ENCODE data around the gene EPAS1. TPM values are rescaled to one million over a fixed set of nuclear protein-coding genes. Genes with fewer than 3 reads are reported as not detected.
A peak's percentile ranks its signal among the peaks of the same experiment; 100 is the strongest.

Gene EPAS1
- total and polyA plus RNA-seq, 8 donors: 35.1 to 217 (median 117) TPM

DNA sequence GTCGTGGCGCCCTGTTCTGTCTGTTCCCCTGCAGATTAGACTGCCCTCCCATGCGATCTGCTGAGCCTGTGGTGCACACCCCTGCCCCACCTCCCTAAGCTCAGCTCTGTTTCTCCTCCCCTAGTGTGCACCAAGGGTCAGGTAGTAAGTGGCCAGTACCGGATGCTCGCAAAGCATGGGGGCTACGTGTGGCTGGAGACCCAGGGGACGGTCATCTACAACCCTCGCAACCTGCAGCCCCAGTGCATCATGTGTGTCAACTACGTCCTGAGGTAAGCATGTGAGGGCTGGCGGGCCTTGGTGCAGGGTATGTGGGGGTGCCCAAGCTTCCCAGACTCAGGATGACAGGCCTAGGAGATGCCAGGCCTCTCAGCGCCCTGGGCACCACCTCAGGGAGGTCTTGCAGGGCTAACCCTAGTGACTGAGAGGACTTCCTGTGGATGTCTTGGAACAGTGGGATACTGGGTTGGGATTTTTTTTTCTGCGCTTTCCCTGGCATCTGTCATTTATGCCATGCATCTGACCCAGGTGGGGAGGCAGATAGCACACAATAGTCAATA, 78.4 kb downstream of the EPAS1 start:
- H3K4me3 ChIP-seq: no peak overlapping the region
- TF ChIP-seq, protein P1, sequence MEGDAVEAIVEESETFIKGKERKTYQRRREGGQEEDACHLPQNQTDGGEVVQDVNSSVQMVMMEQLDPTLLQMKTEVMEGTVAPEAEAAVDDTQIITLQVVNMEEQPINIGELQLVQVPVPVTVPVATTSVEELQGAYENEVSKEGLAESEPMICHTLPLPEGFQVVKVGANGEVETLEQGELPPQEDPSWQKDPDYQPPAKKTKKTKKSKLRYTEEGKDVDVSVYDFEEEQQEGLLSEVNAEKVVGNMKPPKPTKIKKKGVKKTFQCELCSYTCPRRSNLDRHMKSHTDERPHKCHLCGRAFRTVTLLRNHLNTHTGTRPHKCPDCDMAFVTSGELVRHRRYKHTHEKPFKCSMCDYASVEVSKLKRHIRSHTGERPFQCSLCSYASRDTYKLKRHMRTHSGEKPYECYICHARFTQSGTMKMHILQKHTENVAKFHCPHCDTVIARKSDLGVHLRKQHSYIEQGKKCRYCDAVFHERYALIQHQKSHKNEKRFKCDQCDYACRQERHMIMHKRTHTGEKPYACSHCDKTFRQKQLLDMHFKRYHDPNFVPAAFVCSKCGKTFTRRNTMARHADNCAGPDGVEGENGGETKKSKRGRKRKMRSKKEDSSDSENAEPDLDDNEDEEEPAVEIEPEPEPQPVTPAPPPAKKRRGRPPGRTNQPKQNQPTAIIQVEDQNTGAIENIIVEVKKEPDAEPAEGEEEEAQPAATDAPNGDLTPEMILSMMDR (IDR thresholded peaks at IDR 0.05): no peak
- no peak for TF ChIP-seq POLR2A (IDR thresholded peaks at IDR 0.05)
- TF ChIP-seq EP300 (IDR thresholded peaks at IDR 0.05): no peak
- TF ChIP-seq POLR2AphosphoS5 (IDR thresholded peaks at IDR 0.05): no peak
- 90 to 96% (median 93%) methylated on average over 9 to 12 of the region's 12 CpGs for WGBS, 5 donors
- no peak for DNase-seq
- peaks cover 4 to 34% (median 21%) of the 10 kb centered on the region in 4 donors for H3K4me1 ChIP-seq
- H3K27ac ChIP-seq: no peak overlapping the region
- H3K36me3 ChIP-seq: peaks cover 61 to 100% (median 90%) of the 10 kb centered on the region in 4 donors
- no peaks in the 10 kb centered on the region for H3K27me3 ChIP-seq
- no peaks in the 10 kb centered on the region for H3K9me3 ChIP-seq
- intact Hi-C loops (cut with DNase I; ENCODE audit: low total_unique reads): no loop called here

DNA sequence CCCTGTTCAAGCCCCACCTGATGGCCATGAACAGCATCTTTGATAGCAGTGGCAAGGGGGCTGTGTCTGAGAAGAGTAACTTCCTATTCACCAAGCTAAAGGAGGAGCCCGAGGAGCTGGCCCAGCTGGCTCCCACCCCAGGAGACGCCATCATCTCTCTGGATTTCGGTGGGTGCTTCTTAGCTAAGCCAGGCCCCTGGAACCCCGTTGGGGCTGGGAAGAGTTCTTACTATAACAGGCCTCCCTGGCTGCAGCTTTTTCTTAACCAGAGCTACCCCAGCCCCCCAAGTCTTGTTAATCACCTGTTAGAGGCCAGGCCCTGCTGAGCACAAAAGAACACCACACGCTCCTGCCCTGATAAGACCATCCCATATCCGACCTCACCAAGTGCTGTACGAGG, 79.4 kb downstream of the EPAS1 start:
- TF ChIP-seq POLR2AphosphoS5 (IDR thresholded peaks at IDR 0.05) (no peak), POLR2A (IDR thresholded peaks at IDR 0.05) (no peak), EP300 (IDR thresholded peaks at IDR 0.05) (no peak)
- TF ChIP-seq, protein P1 (IDR thresholded peaks at IDR 0.05): no peak
- WGBS, 5 donors: 70 to 81% (median 80%) methylated on average over 6 to 7 of the region's 7 CpGs
- intact Hi-C loops (cut with DNase I; ENCODE audit: low total_unique reads): no loop called here
- peaks cover 65 to 100% (median 90%) of the 10 kb centered on the region in 4 donors for H3K36me3 ChIP-seq
- no peak for DNase-seq
- no peaks in the 10 kb centered on the region for H3K9me3 ChIP-seq
- H3K4me1 ChIP-seq: peaks cover 4 to 36% (median 21%) of the 10 kb centered on the region in 4 donors
- no peak overlapping the region for H3K4me3 ChIP-seq
- H3K27ac ChIP-seq: peak overlapping the region in 2 of 5 donors; percentile 29 to 71
- no peaks in the 10 kb centered on the region for H3K27me3 ChIP-seq

DNA sequence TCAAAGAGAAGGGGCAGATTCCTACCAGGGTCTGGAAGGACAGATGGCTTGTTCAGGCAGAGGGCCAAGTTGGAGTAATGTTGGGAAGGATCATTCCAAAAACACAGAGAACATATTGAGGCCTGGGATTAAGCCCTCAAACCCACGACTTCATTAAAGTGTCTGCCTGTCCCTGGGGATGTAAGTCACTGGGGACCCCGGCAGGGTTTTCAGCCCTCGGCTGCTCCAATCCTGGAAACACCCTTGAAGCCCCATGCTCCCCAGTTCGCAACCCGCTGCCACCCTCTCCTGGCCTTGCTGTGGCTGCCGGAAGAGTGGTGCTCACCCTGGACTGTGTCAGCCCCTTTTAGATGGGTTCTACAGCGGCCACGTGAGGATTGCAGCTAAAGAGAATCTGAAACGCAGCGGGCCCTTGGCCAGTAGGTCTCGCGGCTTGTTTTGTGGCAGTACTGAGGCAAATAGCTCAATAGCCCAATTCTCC, 79.9 kb downstream of the EPAS1 start:
- H3K9me3 ChIP-seq: no peaks in the 10 kb centered on the region
- peak in 1 of 2 donors; percentile 47 for DNase-seq
- peak overlapping the region in 3 of 5 donors; percentile 12 to 71 (median 29) for H3K27ac ChIP-seq
- intact Hi-C loops (cut with DNase I; ENCODE audit: low total_unique reads): no loop called here
- 72 to 86% (median 80%) methylated on average over 12 of the region's 12 CpGs for WGBS, 5 donors
- no peaks in the 10 kb centered on the region for H3K27me3 ChIP-seq
- H3K4me3 ChIP-seq: no peak overlapping the region
- H3K4me1 ChIP-seq: peaks cover 4 to 36% (median 21%) of the 10 kb centered on the region in 4 donors
- peaks cover 65 to 100% (median 90%) of the 10 kb centered on the region in 4 donors for H3K36me3 ChIP-seq
- TF ChIP-seq POLR2A (IDR thresholded peaks at IDR 0.05) (no peak), POLR2AphosphoS5 (IDR thresholded peaks at IDR 0.05) (peak in 1 of 3 donors; percentile 25), EP300 (IDR thresholded peaks at IDR 0.05) (no peak)
- TF ChIP-seq, protein P1 (IDR thresholded peaks at IDR 0.05): no peak

DNA sequence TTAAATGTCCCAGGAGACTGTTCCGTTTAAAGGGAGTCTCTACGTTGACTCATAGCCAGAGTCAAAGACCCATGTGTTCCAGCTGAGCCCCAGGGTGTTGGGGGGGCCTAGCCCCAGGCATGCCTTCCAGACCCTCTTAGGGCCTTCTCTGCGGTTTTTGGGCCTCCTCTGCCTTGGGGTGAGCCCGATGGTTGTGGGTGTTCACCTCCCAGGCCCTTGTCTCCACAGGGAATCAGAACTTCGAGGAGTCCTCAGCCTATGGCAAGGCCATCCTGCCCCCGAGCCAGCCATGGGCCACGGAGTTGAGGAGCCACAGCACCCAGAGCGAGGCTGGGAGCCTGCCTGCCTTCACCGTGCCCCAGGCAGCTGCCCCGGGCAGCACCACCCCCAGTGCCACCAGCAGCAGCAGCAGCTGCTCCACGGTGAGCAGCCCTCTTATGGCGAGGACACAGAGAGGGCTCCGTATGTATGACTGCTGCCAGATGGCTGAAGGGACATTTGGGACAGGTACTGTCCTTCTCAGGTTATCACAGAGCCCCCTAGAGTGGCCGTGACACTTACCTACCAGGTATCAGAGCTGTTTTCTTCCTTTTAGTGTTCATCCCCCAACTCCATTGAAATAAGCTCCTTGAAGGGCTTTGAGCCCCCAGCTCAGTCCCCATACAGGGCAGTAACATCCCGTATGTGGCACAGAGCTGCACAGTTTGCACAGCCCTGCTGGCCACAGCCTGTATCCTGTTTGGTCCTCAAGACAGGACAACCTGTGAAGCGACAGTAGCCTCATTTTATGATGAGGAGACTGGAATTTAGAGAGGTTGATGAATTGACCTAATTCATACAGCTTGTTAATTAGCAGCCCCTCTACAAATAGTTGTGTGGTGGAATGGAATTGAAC, 80.7 kb downstream of the EPAS1 start:
- TF ChIP-seq EP300 (IDR thresholded peaks at IDR 0.05): no peak
- TF ChIP-seq, protein P1 (IDR thresholded peaks at IDR 0.05): no peak
- no peak for TF ChIP-seq POLR2A (IDR thresholded peaks at IDR 0.05)
- TF ChIP-seq POLR2AphosphoS5 (IDR thresholded peaks at IDR 0.05): no peak
- Histone ChIP-seq H3K36me3 (peaks cover 70 to 100% (median 90%) of the 10 kb centered on the region in 4 donors), H3K27ac (peak overlapping the region in 3 of 5 donors; percentile 12 to 71 (median 29)), H3K4me3 (no peak overlapping the region), H3K9me3 (no peaks in the 10 kb centered on the region), H3K4me1 (peaks cover 4 to 36% (median 21%) of the 10 kb centered on the region in 4 donors), H3K27me3 (no peaks in the 10 kb centered on the region)
- DNase-seq: no peak
- WGBS, 5 donors: 84 to 93% (median 85%) methylated on average over 8 to 16 of the region's 16 CpGs
- intact Hi-C loops (cut with DNase I; ENCODE audit: low total_unique reads): no loop called here

Data from stomach (tissue), 9 donors.